ENCODE results near the gene FREY1. TPM values are rescaled to one million over a fixed set of nuclear protein-coding genes. Genes with fewer than 3 reads are reported as not detected.

Gene FREY1
- total and polyA plus RNA-seq, 2 of the 13 experiments (the other 11 are each of a cell fraction or from before 2014, with no cell fraction given): 0.44 to 0.73 TPM

GRCh38 chr11:45927684-45928413 lies 20.8 kb upstream of the FREY1 start:
- no TSS peak for BruUV-seq (replicated peaks)
- FAIRE-seq: no peak
- H3K4me2 ChIP-seq (ENCODE audit: low read depth, low read length): no peak overlapping the region
- ChIA-PET CTCF (ENCODE audit: low intra/inter-chr PET ratio, low total read pairs) (no interaction called here), POLR2A (interaction anchor here (1.6 kb wide), 1 partner anchor 10 kb away, joined by 7 read pairs; the partner anchor contains the start of gene PEX16)
- no peaks in the 10 kb centered on the region for H3K27me3 ChIP-seq (ENCODE audit: control insufficient read depth in 1 of 2, insufficient read depth in 2 of 2, low read length in 2 of 2)
- ATAC-seq: no peak
- no peaks in the 10 kb centered on the region for H3K79me2 ChIP-seq (ENCODE audit: insufficient read depth, low read length)
- no peak overlapping the region for H3K9ac ChIP-seq (ENCODE audit: insufficient read depth, low read depth, low read length)
- H3K36me3 ChIP-seq (replicated peaks in 1 of 2; ENCODE audit: control insufficient read depth in 1 of 2, insufficient read depth in 2 of 2, low read length in 2 of 2): no peaks in the 10 kb centered on the region; a peak in 1 of 5 replicates
- no peak overlapping the region for H3K27ac ChIP-seq (ENCODE audit: extremely low read length, insufficient read depth, low read length)
- in situ Hi-C loops (cut with HindIII; ENCODE audit: extremely low pct_ligation_motif_present, low pct_unique_long_range_greater_than_20kb) (no loop called here), intact Hi-C loops (cut with micrococcal nuclease; ENCODE audit: unreplicated experiment) (no loop called here)
- no peaks in the 10 kb centered on the region for H4K20me1 ChIP-seq (ENCODE audit: insufficient read depth, low read length)
- H2AFZ ChIP-seq (ENCODE audit: low read length): no peak overlapping the region
- H3K4me1 ChIP-seq (ENCODE audit: insufficient read depth, low read length): peaks cover 17% of the 10 kb centered on the region
- no peak overlapping the region for H3K4me3 ChIP-seq (replicated peaks in 1 of 3; ENCODE audit: insufficient read depth in 1 of 3, low read depth in 2 of 3, low read length in 3 of 3)
- TF ChIP-seq AGO2 (optimal IDR thresholded peaks at IDR 0.05; ENCODE audit: low read depth, low read length) (peak; percentile 44), KDM4B (CRISPR knock-in tag; IDR thresholded peaks at IDR 0.05) (no peak), ZFY (CRISPR knock-in tag; IDR thresholded peaks at IDR 0.05) (no peak)
- no peak for DNase-seq (ENCODE audit: low spot score)
- no peaks in the 10 kb centered on the region for H3K9me3 ChIP-seq (ENCODE audit: low read length)
- 98% methylated on average over 5 of the region's 27 CpGs for WGBS (ENCODE audit: low lambda C conversion rate)

DNA sequence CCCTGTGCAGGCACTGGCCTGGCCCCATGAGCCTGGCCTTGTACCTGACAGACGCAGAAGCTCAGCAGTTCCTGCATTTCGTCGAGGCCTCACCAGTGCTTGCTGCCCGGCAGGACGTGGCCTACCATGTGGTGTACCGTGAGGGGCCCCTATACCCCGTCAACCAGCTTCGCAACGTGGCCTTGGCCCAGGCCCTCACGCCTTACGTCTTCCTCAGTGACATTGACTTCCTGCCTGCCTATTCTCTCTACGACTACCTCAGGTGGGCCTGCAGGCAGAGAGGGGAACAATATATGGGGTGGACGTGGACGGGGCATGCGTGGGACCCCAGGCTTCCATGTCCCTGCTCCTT lies 20.2 kb upstream of the FREY1 start:
- no TSS peak for BruUV-seq (replicated peaks)
- no peaks in the 10 kb centered on the region for H3K27me3 ChIP-seq (ENCODE audit: control insufficient read depth in 1 of 2, insufficient read depth in 2 of 2, low read length in 2 of 2)
- DNase-seq (ENCODE audit: low spot score) (no peak), ATAC-seq (no peak), FAIRE-seq (no peak)
- H3K4me3 ChIP-seq (replicated peaks in 1 of 3; ENCODE audit: insufficient read depth in 1 of 3, low read depth in 2 of 3, low read length in 3 of 3): no peak overlapping the region
- no peak overlapping the region for H3K4me2 ChIP-seq (ENCODE audit: low read depth, low read length)
- no peaks in the 10 kb centered on the region for H3K79me2 ChIP-seq (ENCODE audit: insufficient read depth, low read length)
- no peak overlapping the region for H3K9ac ChIP-seq (ENCODE audit: insufficient read depth, low read depth, low read length)
- H4K20me1 ChIP-seq (ENCODE audit: insufficient read depth, low read length): no peaks in the 10 kb centered on the region
- H3K27ac ChIP-seq (ENCODE audit: extremely low read length, insufficient read depth, low read length): no peak overlapping the region
- intact Hi-C loops (cut with micrococcal nuclease; ENCODE audit: unreplicated experiment) (no loop called here), in situ Hi-C loops (cut with HindIII; ENCODE audit: extremely low pct_ligation_motif_present, low pct_unique_long_range_greater_than_20kb) (no loop called here)
- CTCF ChIA-PET (ENCODE audit: low intra/inter-chr PET ratio, low total read pairs): no interaction called here
- POLR2A ChIA-PET: interaction anchor here (1.6 kb wide), 1 partner anchor 9 kb away, joined by 7 read pairs; the partner anchor contains the start of gene PEX16
- 86% methylated on average over 11 of the region's 15 CpGs for WGBS (ENCODE audit: low lambda C conversion rate)
- peaks cover 17% of the 10 kb centered on the region for H3K4me1 ChIP-seq (ENCODE audit: insufficient read depth, low read length)
- no peaks in the 10 kb centered on the region; a peak in 1 of 5 replicates for H3K36me3 ChIP-seq (replicated peaks in 1 of 2; ENCODE audit: control insufficient read depth in 1 of 2, insufficient read depth in 2 of 2, low read length in 2 of 2)
- H2AFZ ChIP-seq (ENCODE audit: low read length): no peak overlapping the region
- no peaks in the 10 kb centered on the region for H3K9me3 ChIP-seq (ENCODE audit: low read length)
- TF ChIP-seq IRX3 (CRISPR knock-in tag; IDR thresholded peaks at IDR 0.05; ENCODE audit: borderline replicate concordance, low read depth) (no peak), HMG20A (CRISPR knock-in tag; IDR thresholded peaks at IDR 0.05; ENCODE audit: borderline replicate concordance) (no peak), DNMT3B (CRISPR knock-in tag; conservative IDR thresholded peaks at IDR 0.05) (no peak), ZNF264 (CRISPR knock-in tag; IDR thresholded peaks at IDR 0.05) (no peak), ZNF850 (CRISPR knock-in tag; conservative IDR thresholded peaks at IDR 0.05) (no peak), POLR2AphosphoS5 (IDR thresholded peaks at IDR 0.05; ENCODE audit: low read depth, low read length) (no peak), GATAD1 (CRISPR knock-in tag; IDR thresholded peaks at IDR 0.05) (no peak), ZNF543 (CRISPR knock-in tag; IDR thresholded peaks at IDR 0.05) (no peak), ZNF746 (CRISPR knock-in tag; IDR thresholded peaks at IDR 0.05) (no peak), ZNF781 (CRISPR knock-in tag; IDR thresholded peaks at IDR 0.05; ENCODE audit: borderline replicate concordance, not compliant biosample characterization) (no peak), DZIP1 (CRISPR knock-in tag; IDR thresholded peaks at IDR 0.05) (no peak), PHF8 (CRISPR knock-in tag; IDR thresholded peaks at IDR 0.05) (no peak)
- TF ChIP-seq, protein P1, sequence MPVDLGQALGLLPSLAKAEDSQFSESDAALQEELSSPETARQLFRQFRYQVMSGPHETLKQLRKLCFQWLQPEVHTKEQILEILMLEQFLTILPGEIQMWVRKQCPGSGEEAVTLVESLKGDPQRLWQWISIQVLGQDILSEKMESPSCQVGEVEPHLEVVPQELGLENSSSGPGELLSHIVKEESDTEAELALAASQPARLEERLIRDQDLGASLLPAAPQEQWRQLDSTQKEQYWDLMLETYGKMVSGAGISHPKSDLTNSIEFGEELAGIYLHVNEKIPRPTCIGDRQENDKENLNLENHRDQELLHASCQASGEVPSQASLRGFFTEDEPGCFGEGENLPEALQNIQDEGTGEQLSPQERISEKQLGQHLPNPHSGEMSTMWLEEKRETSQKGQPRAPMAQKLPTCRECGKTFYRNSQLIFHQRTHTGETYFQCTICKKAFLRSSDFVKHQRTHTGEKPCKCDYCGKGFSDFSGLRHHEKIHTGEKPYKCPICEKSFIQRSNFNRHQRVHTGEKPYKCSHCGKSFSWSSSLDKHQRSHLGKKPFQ (CRISPR knock-in tag; IDR thresholded peaks at IDR 0.05; ENCODE audit: insufficient replicate concordance): no peak
